ENCODE data around the gene CSF2RB. TPM values are rescaled to one million over a fixed set of nuclear protein-coding genes. Genes with fewer than 3 reads are reported as not detected.

CSF2RB gene
- total RNA-seq, 2 experiments from 2014 or later, result 0.22 to 0.48 TPM

GRCh38 chr22:36923131-36923788 is 9.8 kb downstream of the CSF2RB start:
- H3K9me3 Mint-ChIP-seq, result no peaks in the 10 kb centered on the region
- no peaks in the 10 kb centered on the region for H3K36me3 Mint-ChIP-seq
- ChIA-PET CTCF (no interaction called here), POLR2A (no interaction called here)
- no peak overlapping the region for H3K4me3 Mint-ChIP-seq
- intact Hi-C loops (cut with micrococcal nuclease), result no loop called here
- H3K27me3 Mint-ChIP-seq, result peaks cover 11% of the 10 kb centered on the region
- DNase-seq, result no peak
- no peaks in the 10 kb centered on the region for H3K4me1 Mint-ChIP-seq (ENCODE audit: low read depth)
- H3K27ac Mint-ChIP-seq, result no peak overlapping the region

DNA sequence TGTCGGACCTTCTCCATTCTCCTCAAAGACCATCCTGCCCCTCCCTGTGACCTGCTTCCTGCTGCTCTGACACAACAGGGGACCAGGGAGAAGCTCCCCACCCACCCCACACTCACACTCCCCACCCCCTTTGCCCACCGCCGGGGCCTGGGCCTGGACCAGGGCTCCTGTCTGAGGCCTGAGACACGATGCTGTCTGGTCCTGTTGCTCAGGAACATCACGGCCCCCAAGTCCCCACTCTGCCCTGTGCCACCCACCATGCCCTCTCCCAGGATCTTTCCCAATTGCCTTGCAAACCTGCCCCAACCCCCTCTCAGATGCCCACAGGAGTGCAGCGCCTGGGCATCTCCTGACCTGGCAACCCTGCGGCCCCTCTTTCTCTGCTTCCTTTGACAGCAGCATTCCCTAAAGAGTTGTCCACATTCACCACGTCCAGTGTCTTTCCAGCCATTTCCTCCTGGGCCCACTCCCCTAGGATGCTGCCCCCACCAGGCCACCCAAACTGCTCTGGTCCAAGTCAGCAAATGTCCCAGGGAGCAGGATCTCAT is 10.8 kb downstream of the CSF2RB start:
- H3K4me3 Mint-ChIP-seq, result no peak overlapping the region
- DNase-seq, result no peak
- CTCF ChIA-PET, result no interaction called here
- H3K27ac Mint-ChIP-seq, result no peak overlapping the region
- no peaks in the 10 kb centered on the region for H3K4me1 Mint-ChIP-seq (ENCODE audit: low read depth)
- peaks cover 11% of the 10 kb centered on the region for H3K27me3 Mint-ChIP-seq
- H3K36me3 Mint-ChIP-seq, result no peaks in the 10 kb centered on the region
- POLR2A ChIA-PET, result no interaction called here
- H3K9me3 Mint-ChIP-seq, result no peaks in the 10 kb centered on the region
- intact Hi-C loops (cut with micrococcal nuclease), result no loop called here

- H3K27ac Mint-ChIP-seq, result no peak overlapping the region
- no peaks in the 10 kb centered on the region for H3K9me3 Mint-ChIP-seq
- no peak for DNase-seq
- ChIA-PET CTCF (no interaction called here), POLR2A (no interaction called here)
- H3K36me3 Mint-ChIP-seq, result no peaks in the 10 kb centered on the region
- no peaks in the 10 kb centered on the region for H3K4me1 Mint-ChIP-seq (ENCODE audit: low read depth)
- H3K27me3 Mint-ChIP-seq, result peaks cover 11% of the 10 kb centered on the region
- no peak overlapping the region for H3K4me3 Mint-ChIP-seq
- intact Hi-C loops (cut with micrococcal nuclease), result no loop called here
These were observed 12.2 kb downstream of the CSF2RB start for GRCh38 chr22:36925388-36926290.

DNA sequence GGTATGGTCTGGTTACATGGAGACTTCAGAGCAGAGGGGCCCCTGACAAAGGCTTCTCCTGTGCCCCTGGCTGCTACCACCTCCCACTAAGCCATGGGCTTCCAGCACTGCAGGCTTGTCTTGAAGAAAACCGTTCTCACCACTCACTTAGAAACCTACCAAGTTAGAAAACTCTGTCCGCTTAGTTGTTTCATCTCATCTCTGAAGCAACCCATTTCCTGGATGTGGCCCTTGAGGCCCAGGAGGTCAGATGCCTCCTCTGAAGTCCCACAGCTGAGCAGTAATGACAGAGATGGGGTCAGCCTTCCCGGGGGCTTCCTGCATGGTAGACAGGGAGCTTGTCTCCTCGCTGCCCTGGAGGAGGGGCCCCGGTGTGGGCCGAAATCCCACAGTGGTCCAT is 12.9 kb downstream of the CSF2RB start:
- CTCF ChIA-PET, result no interaction called here

GRCh38 chr22:36926721-36927435 is 13.4 kb downstream of the CSF2RB start:
- H3K36me3 Mint-ChIP-seq, result no peaks in the 10 kb centered on the region
- no peak overlapping the region for H3K27ac Mint-ChIP-seq
- no peak overlapping the region for H3K4me3 Mint-ChIP-seq
- H3K9me3 Mint-ChIP-seq, result no peaks in the 10 kb centered on the region
- no peak for DNase-seq
- ChIA-PET POLR2A (no interaction called here), CTCF (no interaction called here)
- H3K27me3 Mint-ChIP-seq, result peaks cover 4% of the 10 kb centered on the region
- intact Hi-C loops (cut with micrococcal nuclease), result no loop called here
- H3K4me1 Mint-ChIP-seq (ENCODE audit: low read depth), result no peaks in the 10 kb centered on the region

More for the DNA sequence above, 12.9 kb downstream of the CSF2RB start:
- intact Hi-C loops (cut with micrococcal nuclease), result no loop called here
- Mint-ChIP-seq H3K36me3 (no peaks in the 10 kb centered on the region), H3K9me3 (no peaks in the 10 kb centered on the region), H3K4me1 (ENCODE audit: low read depth) (no peaks in the 10 kb centered on the region), H3K4me3 (no peak overlapping the region), H3K27ac (no peak overlapping the region), H3K27me3 (peaks cover 5% of the 10 kb centered on the region)
- POLR2A ChIA-PET, result no interaction called here
- no peak for DNase-seq

GRCh38 chr22:36927671-36928070 is 14.2 kb downstream of the CSF2RB start:
- CTCF ChIA-PET, result no interaction called here

GRCh38 chr22:36928196-36928595 is 14.8 kb downstream of the CSF2RB start:
- intact Hi-C loops (cut with micrococcal nuclease), result no loop called here
- no peak overlapping the region for H3K4me3 Mint-ChIP-seq
- DNase-seq, result no peak
- H3K27me3 Mint-ChIP-seq, result peaks cover 4% of the 10 kb centered on the region
- no peaks in the 10 kb centered on the region for H3K36me3 Mint-ChIP-seq
- CTCF ChIA-PET, result interaction anchor here (1.5 kb wide), 1 partner anchor 72 kb away, joined by 5 read pairs; no protein-coding TSS in a partner anchor
- H3K9me3 Mint-ChIP-seq, result no peaks in the 10 kb centered on the region
- POLR2A ChIA-PET, result no interaction called here
- H3K27ac Mint-ChIP-seq, result no peak overlapping the region
- H3K4me1 Mint-ChIP-seq (ENCODE audit: low read depth), result no peaks in the 10 kb centered on the region

More at GRCh38 chr22:36927671-36928070, 14.2 kb downstream of the CSF2RB start:
- no peak overlapping the region for H3K4me3 Mint-ChIP-seq
- H3K9me3 Mint-ChIP-seq, result no peaks in the 10 kb centered on the region
- no peak overlapping the region for H3K27ac Mint-ChIP-seq
- peaks cover 4% of the 10 kb centered on the region for H3K27me3 Mint-ChIP-seq
- DNase-seq, result no peak
- no peaks in the 10 kb centered on the region for H3K36me3 Mint-ChIP-seq
- no peaks in the 10 kb centered on the region for H3K4me1 Mint-ChIP-seq (ENCODE audit: low read depth)
- intact Hi-C loops (cut with micrococcal nuclease), result no loop called here
- POLR2A ChIA-PET, result no interaction called here

DNA sequence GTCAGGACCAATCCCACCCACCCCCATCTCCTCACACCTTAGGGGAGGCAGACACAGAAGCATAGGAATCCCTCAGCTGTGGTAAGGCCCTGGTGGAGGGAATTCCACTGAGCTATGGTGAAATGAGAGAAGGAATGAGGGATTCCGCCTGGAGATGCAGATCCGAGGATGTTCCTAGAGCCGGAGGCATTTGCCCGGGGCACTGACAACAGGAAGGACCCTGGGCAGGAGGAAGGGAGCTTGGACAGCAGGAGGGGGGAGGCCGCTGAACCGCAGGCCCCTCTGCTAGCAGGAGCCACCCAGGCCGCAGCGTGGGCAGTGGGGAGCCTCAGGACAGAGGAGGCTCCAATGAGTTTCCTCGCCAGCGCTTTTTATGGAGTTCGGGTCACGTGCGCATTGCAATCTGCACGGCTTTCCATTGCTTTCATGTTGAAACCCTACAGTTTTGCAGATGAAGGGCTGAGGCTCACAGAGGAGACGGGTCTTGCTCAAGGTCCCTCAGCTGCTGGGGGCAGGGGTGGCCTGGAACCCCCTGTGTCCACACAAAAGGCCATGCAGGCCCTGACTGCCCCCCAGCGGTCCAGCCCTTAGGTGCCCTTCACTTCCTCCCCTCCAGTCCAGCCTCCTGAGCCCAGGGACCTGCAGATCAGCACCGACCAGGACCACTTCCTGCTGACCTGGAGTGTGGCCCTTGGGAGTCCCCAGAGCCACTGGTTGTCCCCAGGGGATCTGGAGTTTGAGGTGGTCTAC is 15.5 kb downstream of the CSF2RB start:
- CTCF ChIA-PET, result interaction anchor here (1.3 to 1.5 kb wide), 2 partner anchors 48 to 73 kb away, joined by 3 to 5 read pairs; no protein-coding TSS in a partner anchor
- H3K9me3 Mint-ChIP-seq, result no peaks in the 10 kb centered on the region
- no peaks in the 10 kb centered on the region for H3K4me1 Mint-ChIP-seq (ENCODE audit: low read depth)
- intact Hi-C loops (cut with micrococcal nuclease), result no loop called here
- DNase-seq, result no peak
- no peak overlapping the region for H3K27ac Mint-ChIP-seq
- no peak overlapping the region for H3K4me3 Mint-ChIP-seq
- no peaks in the 10 kb centered on the region for H3K36me3 Mint-ChIP-seq
- peaks cover 4% of the 10 kb centered on the region for H3K27me3 Mint-ChIP-seq
- POLR2A ChIA-PET, result no interaction called here

GRCh38 chr22:36929621-36930020 is 16.2 kb downstream of the CSF2RB start:
- no peak for DNase-seq
- Mint-ChIP-seq H3K4me1 (ENCODE audit: low read depth) (no peaks in the 10 kb centered on the region), H3K27ac (no peak overlapping the region), H3K36me3 (no peaks in the 10 kb centered on the region), H3K4me3 (no peak overlapping the region), H3K27me3 (peaks cover 4% of the 10 kb centered on the region), H3K9me3 (no peaks in the 10 kb centered on the region)
- POLR2A ChIA-PET, result no interaction called here
- CTCF ChIA-PET, result interaction anchor here (1.3 to 1.5 kb wide), 2 partner anchors 48 to 74 kb away, joined by 3 to 5 read pairs; no protein-coding TSS in a partner anchor
- intact Hi-C loops (cut with micrococcal nuclease), result no loop called here

DNA sequence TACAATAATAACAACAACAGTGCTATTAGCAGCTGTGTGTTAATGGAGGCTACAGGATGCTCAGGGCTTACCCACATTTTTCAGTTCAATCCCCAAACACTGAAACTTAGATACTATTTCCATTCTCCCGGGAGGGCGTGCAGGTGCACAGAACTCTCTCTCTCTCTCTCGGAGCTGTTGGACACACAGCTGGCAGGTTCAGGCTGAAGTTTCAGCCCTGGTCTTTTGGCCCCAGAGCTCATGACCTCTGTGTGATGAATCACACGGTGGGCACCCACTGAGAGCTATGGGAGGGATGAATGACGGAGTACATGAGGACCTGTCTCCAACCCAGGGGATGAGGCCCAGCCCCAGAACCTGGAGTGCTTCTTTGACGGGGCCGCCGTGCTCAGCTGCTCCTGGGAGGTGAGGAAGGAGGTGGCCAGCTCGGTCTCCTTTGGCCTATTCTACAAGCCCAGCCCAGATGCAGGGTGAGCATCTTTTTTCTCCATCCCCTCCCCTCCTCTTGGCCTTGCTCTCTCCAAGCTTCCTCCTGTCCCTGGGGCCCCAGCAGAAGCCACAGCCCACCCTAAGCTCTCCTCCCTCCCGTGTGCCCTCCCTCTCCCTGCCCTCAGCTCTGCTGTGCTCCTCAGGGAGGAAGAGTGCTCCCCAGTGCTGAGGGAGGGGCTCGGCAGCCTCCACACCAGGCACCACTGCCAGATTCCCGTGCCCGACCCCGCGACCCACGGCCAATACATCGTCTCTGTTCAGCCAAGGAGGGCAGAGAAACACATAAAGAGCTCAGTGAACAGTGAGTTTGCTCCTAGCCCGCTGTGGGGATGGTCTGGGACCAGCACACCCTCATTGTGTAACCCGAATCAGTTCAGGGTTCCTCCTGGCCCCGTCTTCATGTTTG is 16.9 kb downstream of the CSF2RB start:
- Mint-ChIP-seq H3K27me3 (peaks cover 4% of the 10 kb centered on the region), H3K27ac (no peak overlapping the region), H3K4me3 (no peak overlapping the region), H3K9me3 (no peaks in the 10 kb centered on the region), H3K36me3 (no peaks in the 10 kb centered on the region), H3K4me1 (ENCODE audit: low read depth) (no peaks in the 10 kb centered on the region)
- intact Hi-C loops (cut with micrococcal nuclease), result no loop called here
- POLR2A ChIA-PET, result no interaction called here
- DNase-seq, result no peak
- CTCF ChIA-PET, result interaction anchor here (1.3 kb wide), 1 partner anchor 47 kb away, joined by 3 read pairs; no protein-coding TSS in a partner anchor

- Mint-ChIP-seq H3K36me3 (no peaks in the 10 kb centered on the region), H3K27me3 (no peaks in the 10 kb centered on the region), H3K9me3 (no peaks in the 10 kb centered on the region), H3K4me1 (ENCODE audit: low read depth) (no peaks in the 10 kb centered on the region), H3K4me3 (no peak overlapping the region), H3K27ac (no peak overlapping the region)
- ChIA-PET CTCF (no interaction called here), POLR2A (no interaction called here)
- intact Hi-C loops (cut with micrococcal nuclease), result no loop called here
- no peak for DNase-seq
These were observed 18.0 kb downstream of the CSF2RB start for GRCh38 chr22:36931446-36931845.
